NCI-H2029 treated with DMSO at 0.1 percent for 48 hours (cell line): Measurements from ENCODE around the gene AJM1.
"Not testable (repeated sequence)": the region's sequence is repeated elsewhere in the genome, so short reads cannot be mapped to it uniquely, and the experiment has no call there.

ENCODE experiments used
- DNase-seq: peaks from one replicate; lab custom pipeline; 2025; lab: John Stamatoyannopoulos, UW

Gene AJM1

DNA sequence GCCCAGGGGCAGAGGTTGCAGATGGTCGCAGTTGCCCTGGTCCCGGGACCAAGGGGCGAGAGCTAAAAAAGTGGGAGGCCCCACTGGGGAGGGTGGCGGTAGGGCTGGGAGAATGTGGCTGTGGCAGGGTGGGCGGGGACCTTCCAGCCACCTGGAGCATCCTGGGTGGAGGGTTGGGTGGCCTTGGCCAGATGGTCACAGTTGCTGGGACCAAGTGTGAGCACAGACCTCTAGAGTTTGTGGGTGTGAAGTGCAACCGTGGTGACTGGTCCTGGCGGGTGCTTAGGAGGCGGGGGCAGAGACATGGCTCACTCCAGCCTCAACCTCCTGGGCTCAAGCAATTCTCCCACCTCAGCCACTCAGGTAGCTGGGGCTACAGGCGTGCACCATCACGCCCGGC, 38.4 kb downstream of the AJM1 start:
- no peak for DNase-seq

DNA sequence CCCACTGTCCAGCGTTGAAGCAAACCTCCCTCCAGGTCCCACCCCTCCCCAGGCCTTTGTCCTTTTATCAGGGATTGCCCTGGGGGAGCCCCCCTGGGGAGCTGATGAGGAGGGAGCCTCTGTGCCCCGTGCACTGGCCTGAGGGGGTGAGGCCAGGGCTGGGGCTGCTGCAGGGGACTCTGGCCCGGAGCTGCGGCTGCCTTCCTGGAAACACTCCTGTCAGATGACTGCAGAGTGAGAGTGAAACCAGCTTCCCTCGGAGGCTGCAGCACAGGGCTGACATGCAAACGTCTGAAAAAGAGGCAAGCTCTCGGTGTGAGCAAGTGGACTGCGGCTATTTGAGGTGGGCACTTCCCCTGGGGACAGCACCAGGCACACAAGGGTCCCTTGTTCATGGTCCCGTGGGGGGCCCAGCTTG, 39.4 kb downstream of the AJM1 start:
- DNase-seq: no peak

DNA sequence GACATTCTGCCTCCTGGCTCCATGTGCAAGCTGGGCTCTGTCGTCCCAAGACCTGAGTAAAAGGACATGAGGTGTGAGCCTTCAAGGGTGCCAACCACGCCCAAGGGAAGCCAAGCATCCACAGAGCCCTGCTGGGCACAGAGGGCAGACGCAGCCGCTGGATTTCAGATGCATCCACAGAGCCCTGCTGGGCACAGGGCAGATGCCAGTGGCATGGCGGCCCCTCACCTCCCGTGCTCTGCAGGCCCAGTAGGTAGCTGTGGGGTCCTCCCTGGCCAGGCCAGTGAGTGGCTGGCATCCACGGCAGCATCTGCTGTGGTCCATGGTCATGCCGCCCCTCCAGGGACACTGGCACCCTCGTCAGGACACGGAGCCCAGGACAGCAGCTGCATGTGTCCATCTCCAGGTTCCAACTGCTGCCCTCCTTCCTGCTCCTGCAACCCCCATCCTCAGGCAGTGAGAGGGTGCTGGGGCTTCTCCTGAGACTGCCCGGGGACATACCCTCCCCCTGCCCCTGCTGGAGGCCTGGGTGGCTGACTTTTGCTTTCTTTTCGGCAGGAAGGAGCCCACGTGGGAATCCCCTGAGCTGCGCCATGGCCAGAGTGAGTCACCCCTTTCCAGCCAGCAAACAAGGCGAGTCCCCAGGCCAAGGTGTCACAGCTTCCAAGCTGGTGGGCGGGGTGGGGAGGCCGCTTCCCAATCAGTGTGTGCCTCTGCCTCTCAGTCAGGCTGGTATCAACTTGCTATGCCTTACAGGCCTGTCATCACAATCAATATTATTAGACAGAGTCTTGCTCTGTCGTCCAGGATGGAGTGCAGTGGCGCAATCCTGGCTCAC, 40.0 kb downstream of the AJM1 start:
- DNase-seq: no peak

DNA sequence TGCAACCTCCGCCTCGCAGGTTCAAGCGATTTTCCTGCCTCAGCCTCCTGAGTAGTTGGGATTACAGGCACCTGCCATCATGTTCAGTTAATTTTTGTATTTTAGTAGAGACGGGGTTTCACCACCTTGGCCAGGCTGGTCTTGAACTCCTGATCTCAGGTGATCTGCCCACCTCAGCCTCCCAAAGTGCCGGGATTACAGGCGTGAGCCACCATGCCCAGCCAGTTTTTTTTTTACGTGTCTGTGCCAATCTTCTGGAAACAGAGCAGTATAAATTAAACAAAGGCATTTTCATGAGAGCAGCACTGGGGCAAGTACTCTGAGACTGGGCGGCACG, 40.6 kb downstream of the AJM1 start:
- DNase-seq: not testable (repeated sequence)

DNA sequence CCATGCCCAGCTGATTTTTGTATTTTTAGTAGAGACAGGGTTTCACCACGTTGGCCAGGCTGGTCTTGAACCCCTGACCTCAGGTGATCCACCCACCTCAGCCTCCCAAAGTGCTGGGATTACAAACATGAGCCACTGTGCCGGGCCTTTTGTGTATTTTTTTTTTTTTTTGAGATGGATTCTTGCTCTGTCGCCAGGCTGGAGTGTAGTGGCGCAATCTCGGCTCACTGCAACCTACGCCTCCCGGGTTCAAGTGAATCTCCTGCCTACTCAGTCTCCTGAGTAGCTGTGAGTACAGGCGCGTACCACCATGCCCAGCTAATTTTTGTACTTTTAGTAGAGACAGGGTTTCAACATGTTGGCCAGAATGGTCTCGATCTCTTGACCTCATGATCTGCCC, 41.4 kb downstream of the AJM1 start:
- DNase-seq: not testable (repeated sequence)

DNA sequence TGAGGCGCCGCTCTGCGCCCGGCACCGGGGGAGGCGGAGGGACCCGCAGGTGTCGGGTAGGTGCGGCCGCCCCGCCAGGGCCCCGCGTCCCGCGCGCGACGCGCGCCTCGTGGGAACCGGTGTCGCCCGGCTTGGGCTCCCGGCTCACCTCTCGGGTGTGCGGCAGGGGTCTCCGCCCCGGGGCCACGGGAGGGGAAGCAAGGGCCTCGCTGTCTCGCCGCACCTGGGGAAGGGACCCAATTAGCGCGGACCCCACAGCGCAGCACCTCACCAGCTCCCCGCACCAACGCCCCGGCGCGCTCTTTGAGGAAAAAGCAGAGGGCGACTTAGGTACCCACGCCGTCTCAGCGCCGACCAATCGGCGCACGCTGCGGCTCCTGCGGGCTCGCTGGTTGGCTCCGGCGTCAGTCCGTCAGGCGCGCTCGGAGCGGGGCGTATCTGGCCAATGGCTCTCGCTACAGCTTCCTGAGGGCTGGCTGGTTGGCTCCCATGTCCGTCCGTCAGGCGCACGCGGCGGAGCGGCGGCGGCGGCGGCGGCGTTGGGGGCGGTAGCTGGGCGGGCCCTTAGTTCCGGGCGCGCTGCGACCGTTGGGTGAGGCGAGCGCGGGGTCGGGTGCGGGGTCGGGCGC, 43.8 kb downstream of the AJM1 start, which contains the start of gene TRAF2:
Gene TRAF2, plus strand, starts transcription at position 567 of the 629 bp plus-strand sequence. CDS start 12,225 bp downstream, outside the sequence.
- peak; percentile 86 for DNase-seq

DNA sequence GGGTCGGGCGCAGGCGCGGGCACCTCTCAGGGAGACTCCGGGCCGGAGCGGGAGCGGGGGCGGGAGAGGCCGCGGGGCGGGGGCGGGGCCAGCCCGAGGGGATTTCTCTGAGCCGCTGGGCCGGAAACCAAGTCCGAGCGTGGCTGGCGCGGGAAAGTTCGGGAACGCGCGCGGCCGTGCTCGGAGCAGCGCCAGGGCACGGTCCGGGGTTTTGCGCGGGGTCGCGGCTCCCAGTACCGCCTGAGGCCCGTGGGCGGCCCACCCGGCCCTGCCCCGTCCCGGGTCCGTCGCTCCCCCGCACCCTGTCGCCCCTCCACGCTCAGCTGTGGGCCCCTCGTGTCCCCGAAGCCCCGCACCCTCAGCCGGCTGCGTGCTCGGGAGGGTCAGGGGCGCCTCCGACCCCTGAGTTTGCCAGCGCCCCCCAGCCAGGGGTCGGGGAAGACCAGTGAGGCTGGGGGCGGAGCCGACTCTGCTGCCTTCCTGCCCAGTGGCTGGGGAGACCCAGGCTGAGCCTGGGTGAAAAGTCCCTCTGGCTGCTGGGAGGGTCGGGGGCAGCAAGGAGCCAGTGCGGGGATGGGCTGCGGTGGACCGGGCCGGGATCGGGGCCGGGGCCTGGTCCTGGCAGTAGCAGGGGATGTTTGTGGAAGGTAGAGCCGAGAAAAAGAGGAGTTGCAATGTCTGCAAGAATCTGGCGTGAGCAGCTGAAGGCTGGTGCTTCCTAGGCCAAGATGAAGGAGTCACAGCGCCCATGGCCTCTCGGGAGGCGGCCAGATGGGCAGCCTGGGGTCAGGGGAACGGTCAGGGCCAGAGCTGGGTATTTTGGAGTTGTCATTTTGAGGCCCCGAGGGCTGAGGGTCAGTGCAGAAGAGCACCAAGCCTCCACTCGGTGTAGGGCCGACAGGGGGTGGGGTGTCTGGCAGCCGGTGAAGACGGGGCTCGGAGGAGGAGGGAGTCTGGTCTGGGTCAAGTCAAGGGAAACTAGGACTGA, 44.6 kb downstream of the AJM1 start:
- no peak for DNase-seq

DNA sequence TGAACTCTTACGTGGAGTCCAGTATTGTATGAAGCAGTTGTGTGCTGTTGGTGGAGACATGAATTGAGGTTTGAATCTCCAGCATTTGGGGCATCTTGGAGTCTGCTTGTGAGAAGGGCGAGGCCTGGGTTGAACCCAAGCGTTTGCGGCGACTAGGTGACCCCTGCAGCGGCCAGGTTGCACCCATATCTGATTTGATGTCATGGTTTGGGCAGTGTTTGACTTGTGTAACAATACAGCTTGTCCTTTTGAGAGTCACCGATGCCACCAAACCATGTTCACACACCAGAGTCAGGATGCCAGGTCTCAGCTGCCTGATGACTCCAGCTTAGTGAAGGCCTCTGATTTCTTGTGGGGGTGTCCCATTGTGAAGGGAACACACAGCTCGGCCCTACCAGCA, 46.2 kb downstream of the AJM1 start:
- DNase-seq: no peak

DNA sequence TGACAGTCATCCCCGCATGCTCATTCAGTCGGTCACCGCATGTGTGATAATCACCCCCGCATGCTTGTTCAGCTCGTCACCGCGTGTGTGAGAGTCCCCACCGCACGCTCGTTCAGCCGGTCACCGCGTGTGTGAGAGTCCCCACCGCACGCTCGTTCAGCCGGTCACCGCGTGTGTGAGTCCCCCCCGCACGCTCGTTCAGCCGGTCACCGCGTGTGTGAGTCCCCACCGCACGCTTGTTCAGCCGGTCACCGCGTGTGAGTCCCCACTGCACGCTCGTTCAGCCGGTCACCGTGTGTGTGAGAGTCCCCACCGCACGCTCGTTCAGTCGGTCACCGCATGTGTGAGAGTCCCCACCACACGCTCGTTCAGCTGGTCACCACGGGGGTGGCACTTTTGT, 47.6 kb downstream of the AJM1 start:
- DNase-seq: no peak

DNA sequence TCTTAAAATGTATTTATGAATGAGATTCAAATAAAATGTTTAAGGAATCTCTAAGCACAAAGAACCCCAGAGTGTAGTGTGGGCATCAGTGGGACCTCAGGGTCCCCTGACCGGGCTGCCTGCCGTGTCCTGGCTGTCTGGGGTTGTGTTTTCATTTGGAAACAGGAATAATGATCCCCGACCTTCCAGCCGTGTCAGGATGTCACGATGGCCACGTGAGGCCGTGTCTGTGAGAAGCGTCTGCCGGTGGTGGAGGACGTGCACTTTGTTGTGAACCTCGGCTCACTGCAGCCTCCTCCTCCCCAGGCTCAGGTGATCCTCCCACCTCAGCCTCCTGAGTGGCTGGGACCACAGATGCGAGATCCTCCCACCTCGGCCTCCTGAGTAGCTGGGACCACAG, 48.4 kb downstream of the AJM1 start:
- no peak for DNase-seq
